GM21619 (cell line): ENCODE measurements around the gene FGF12.

ENCODE experiments used
- ATAC-seq: cut with Tn5 transposase; IDR thresholded peaks from one replicate; pipeline ENCODE4 v1.9.1; 2021; ENCODE audit not compliant: unreplicated experiment

Gene FGF12

DNA sequence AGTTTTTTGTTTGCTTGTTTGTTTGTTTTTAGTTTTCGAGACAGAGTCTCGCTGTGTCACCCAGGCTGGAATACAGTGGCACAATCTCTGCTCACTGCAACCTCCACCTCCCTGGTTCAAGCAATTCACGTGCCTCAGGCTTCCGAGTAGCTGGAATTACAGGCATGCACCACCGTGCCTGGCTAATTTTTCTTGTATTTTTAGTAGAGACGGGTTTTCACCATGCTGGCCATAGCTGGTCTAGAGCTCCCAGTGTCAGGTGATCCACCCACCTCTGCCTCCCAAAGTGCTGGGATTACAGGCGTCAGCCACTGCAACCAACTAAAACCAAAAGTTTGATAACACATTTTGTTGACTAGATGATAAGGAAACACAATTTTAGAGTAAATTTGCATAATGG is 372.7 kb downstream of the FGF12 start:
- ATAC-seq, result no peak

DNA sequence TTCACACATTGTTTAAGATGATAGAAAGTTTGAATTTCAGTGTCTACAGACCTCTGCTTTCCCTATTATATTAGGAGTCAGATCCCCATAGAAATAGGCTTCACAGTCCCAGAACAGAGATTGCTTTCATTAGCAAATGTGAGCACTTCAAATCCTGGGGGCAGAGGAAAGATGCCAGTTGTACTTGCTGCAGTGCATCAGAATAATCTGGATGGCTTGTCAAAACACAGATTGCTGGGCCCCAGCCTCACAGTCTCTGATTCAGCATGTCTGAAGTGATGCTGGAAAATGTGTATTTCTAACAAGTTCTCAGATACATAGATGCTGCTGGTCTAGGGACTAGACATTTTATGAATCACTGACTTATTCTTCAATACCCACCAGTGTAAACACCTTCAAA is 375.2 kb downstream of the FGF12 start:
- no peak for ATAC-seq

DNA sequence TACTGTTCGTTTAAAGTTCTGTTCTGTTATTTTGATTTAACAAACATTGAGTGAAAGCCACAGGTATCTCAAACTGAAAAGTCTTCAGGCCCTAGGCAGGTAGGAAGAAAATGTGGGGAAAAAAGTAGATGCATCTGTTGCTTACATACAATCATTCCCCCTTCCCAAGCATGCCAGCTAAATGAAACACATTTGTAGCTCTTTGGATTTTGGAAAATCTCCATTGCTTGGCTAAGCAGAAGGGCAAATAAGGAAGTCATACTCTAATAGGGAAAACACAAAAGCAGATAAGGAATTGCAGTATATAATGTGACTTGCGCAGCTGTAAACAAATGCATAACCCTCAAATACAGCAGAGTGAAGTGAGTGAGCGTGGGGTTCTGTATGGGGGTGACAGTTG is 375.9 kb downstream of the FGF12 start:
- ATAC-seq, result no peak

DNA sequence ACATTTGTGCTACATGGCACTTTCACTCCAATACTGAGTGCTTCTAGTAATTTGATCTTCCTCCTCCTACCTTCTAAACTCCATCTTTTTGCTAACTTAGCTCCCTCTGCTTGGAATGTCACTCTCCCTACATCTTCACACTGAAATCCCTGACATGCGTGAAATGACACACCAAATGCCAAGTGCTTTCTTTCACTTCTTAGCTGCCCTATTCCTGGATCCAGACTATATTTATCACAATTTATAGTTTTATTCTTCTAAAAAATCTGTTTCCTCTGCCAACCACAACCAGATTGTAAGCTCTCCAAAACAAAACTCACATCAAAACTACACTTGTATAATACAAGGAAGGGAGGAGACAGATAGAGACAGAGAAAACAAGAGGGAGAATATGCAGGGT is 387.3 kb downstream of the FGF12 start:
- no peak for ATAC-seq

DNA sequence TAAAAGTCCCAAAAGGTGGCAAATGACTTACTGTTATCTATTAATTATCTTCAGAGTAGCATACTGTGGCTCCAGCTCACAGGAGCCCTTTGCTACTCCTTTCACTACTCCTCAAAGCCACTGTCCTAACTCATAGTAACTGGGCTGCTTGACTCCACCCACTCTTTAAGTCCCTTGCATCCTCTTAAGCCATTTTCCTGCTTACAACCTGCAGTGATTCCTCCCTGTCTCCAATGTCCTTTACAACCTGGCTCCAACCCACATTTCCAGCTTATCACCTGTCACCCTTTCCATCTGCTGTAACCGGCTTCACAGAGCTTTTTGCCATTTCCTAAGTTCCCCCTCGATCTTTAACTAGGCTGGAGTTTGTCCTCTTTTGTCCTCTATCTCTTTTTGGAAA is 388.1 kb downstream of the FGF12 start:
- ATAC-seq, result no peak

DNA sequence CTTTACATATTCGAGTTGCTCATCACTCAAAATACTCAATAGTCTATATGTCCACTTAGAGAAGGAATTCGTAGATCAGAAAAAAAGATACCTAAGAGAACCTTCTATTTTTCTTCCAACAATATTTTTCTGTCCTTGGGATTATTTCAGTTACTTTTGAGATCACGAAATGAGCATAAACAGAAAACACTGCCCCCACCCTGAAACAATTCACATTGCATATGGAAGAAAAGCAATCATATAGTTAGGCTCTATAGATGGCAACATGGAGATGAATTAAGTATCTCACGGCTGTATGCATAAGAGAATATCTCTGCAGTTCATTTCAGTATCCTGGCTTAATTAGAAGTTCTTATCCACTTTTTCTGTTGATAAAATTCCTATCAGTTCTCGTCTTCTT is 391.1 kb downstream of the FGF12 start:
- ATAC-seq, result no peak

DNA sequence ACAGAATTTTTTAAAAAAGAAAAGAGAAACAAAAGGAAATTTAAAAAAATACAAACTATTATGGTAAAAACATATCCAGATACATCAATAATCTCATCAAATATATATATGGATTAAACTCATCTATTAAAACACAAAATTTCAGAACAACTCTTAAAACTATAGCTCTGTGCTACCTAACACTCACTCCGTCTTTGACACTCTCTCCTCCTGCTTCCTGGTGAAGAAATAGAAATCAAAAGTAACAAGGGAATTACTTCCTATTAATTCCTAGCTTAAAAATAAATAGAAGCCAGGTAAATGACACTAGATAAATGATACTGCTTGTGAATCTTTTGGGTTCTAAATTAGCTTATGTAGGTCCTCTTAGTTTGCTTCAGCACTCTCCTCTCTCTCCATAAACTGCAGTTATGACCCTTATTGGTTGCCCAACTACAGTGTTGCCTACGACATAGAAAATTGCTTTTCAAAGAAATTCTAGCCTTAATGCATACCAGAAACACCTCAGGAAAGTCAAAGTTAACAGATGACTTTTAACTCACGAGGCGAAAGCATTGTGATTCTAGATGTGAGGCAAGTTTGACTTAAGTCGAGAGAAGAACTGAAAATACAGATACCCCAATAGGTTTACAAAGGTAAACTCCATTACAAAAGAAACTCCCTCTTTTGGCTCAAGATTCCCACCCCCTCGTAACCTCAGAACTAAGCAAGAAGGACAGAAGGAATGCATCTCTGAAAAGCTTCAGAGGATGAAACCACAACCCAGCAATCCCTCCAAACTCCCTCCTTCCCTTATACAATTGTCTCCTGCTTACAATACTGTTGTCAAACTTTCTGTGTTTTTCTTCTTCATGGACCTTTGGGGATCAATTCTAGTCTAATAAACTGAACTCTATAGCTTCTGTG is 394.7 kb downstream of the FGF12 start:
- ATAC-seq, result no peak

DNA sequence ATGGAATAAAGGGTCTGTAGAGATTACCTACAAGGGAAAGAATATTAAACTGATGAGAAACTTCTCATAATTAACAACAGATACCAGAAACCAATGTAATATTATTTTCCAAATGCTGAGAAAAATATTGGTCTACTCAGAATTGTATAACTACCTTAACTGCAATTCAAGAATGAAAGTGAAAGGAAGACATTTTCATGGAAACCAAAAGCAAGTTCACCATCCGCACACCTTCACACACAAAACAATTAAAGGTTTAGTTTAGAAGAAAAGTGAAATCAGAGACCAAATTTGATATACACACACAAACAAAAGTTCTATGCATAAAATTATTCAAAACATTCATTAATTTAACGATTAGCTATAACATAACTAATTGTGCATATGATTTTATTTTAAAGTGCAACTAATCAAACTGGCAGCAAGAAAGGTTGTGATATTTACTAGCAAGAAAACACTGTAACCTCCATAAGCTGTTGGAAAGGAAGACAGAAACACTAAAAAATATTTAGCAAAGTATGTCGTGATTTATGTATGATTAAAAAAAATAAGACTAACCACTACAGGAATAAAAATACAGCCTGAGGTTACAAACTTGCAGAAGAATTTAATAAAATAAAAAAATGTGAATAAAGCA is 395.5 kb downstream of the FGF12 start:
- ATAC-seq, result no peak

DNA sequence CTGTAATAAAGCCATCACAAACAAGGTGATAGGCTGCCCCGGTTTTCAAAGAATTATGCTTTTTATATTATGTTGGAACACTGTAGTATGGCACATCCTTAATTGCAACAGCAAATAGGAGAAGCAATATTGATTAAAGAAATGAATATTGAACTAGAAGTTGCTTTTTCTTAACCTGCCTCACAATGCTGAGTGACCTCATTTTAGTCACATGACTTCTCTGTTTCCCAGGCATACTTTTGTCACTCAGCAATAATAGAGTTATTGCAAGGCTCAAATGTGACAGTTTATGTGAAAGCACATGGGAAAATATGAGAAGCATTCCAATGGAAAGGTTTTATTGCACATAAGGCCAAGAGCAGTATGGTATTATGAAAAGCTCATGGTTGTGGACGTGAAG is 400.7 kb downstream of the FGF12 start:
- ATAC-seq, result no peak

DNA sequence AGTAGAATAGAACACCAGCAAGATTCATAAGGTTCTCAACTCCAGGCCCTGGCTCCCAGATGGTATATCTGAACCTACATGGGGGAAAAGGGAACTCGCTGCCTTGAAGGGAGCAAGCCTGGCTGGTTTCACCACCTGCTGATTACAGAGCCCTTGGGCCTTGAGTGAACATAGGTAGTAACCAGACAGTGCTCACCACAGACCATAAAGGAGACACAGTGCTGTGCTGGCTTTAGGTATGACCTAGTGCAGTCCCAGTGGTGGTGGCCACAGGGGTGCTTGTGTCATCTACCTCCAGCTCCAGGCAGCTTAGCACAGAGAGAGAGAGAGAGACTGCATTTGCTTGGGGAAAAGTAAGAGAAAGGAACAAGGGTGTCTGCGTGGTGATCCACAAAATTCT is 409.8 kb downstream of the FGF12 start:
- no peak for ATAC-seq

DNA sequence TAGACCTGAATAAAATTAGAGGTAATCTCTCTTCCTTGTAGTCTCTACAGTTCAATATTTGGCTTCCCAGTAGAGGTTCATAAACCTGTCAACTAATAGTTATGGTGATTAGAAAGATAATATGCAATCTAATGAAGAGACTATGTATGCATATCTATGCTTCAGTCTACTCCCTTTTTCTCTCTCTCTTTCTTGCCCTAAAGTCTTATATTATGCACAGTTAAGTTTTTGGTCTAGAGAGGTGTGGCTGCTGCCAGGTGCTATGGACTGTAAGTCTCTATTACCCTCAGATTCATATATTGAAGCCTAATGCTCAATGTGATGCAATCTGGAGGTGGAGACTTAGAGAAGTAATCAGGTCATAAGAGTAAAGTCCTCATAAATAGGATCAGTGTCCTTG is 413.7 kb downstream of the FGF12 start:
- no peak for ATAC-seq

DNA sequence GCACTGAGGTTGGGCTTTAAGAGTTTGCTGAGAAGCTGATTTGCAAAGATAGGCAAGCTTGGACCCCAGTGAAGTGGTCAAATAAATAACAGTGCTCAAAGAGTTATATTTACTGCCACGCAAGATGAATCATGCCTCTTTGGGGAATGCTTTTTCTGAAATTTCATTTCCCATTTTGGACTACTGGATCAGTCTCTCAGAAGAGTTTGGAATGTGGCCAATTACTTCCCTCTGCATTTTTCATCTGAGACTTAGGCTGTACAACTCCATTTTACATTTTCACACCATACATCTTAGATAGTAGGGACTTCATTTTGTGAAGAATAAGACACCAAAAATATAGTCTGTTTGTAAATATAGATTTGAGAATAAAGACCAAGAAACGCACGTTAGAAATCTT is 419.7 kb downstream of the FGF12 start:
- no peak for ATAC-seq

DNA sequence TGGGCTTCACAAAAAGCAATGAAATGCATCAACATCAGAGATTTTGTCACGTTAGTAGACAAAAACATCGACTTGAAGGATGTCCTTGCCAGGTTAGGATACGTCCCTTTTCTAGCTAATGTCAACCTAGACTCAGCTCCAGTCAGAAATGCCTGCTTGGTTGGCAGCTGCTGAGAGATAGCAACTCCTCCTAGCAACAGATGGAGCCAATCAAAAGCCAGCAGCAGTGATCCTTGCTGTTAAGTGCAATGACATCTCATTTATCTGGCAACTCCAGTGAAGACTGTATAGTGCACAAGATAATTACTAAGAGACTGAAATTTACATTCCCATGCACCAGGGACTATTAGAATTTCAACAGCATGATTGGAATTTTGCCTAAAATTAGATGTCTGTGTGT is 424.1 kb downstream of the FGF12 start:
- no peak for ATAC-seq

DNA sequence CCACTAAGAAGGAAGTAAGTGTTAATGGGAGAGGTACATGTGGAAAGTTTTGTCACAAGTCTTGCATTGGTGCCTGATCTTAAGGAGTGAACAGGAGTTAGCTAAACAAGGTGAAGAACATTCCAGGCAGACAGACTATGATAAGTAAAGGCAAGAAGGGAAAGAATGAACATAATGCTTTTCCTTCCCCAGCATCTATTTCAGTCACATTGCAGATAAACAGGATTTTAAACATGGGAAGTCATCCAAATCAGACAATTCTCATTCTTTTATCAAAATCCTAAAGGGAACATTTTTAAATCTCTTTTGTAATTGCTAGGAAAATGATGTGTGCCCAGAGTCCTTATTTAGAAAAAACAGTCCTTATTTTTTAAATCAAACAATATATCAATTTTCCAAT is 424.6 kb downstream of the FGF12 start:
- no peak for ATAC-seq

DNA sequence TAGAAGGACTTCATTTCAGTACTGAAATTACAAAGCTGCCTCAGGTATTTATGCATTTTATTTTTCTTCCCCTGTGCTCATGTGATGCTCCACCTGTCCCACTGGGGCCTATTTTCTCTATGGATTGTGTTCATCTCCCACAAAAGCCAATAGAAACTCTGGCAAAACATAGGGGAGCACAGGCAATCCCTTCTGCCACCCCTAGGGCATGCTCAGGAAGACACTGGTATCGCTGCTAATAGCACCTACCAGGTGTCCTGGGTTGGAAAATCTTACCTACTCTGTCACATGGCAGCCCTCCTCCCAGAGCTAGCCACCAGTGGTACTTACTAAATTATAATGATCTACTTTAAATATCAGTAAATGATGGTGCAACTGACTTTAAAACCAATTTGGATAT is 427.4 kb downstream of the FGF12 start:
- ATAC-seq, result no peak

DNA sequence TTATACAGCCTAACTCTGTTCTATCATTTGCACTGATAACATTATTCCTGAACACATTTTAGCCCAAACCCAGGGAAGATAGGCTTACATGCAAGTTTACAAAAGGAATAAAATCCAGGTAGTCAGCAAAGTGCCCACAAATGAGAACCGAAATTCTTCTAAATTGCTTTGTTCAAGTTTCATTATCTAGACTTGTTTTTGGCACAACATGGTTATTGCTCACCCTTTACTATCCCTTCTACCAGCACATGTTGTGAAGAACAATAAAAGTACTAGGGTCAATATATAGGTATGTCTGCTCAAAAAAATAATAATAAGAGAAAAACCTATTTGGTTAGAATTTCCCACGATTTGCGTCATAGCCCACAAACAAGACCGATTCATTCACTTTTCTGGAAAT is 430.5 kb downstream of the FGF12 start:
- ATAC-seq, result no peak

DNA sequence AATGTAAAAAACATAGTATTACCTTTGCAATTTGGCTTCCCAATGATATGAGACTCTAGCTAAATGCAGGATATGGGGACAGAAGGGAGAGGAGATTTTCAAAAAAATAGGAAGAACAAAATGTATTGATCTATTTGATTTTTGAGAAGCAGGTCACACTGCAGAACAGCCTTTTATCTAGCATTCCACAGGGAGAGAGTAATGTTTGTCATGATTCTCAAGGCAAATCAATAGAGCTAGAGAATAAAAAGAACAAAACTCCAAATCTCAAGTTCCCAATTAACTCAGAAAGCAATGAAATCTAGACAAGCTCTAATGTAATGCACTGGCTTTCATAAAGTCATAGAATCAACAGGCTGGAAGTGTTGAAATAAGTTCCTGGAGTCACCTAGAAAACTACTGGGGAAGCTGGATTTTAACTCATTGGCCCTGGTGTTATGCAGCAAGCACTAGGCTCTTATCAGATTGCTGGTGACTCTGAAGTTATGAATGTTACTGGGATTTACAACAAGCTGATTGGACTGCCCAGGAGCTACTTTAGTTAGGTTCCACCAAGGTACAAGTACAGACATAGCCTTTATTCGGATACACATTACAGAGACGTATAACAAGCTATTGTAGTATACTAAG is 442.8 kb downstream of the FGF12 start:
- no peak for ATAC-seq

DNA sequence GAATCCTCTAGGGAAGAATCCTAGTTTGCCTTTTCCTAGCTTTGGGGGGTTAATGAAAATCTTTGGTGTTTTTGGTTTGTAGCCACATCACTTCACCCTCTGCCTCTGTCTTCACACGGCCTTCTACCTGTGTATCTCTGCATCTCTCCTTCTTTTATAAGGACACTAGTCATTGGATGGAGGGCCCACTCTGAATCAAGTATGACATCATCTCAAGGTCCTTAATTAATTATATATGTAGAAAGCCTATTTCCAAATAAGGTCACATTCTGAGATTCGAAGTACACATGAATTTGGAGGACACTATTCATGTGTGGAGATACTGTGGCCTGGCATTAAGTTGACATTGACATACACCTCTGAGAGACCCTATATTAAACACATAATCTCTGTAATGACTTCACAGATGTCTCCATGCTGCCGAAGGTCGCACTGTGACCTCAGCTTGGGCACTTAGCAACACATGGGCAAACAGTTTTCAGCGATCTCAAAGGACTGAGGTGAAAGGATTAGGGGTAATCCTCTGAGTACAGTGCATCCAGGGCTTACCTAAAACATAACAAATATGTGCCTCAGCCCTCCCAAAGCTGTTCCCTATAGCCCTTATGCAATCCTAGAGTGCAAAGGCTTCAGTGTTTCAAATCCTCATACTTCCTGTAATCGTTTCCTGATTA is 446.0 kb downstream of the FGF12 start:
- ATAC-seq, result no peak

DNA sequence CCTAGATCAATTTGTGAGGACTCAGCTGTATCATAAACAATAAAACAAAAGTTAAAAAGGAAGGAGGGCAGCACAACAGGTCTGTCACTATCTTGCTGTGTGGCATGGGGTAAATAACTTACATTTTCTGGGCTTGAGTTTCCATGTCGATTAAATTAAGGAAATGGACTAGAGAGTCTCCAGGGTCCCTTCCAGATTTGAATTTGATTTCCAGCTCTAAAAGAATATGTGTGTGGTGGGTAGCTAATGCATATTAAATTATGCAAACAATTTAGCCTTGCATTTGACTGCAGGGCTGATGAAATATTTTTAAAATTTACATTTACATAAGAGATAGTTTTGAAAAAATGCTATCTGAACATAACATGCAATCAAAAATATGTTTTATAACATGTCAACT is 447.7 kb downstream of the FGF12 start:
- no peak for ATAC-seq

DNA sequence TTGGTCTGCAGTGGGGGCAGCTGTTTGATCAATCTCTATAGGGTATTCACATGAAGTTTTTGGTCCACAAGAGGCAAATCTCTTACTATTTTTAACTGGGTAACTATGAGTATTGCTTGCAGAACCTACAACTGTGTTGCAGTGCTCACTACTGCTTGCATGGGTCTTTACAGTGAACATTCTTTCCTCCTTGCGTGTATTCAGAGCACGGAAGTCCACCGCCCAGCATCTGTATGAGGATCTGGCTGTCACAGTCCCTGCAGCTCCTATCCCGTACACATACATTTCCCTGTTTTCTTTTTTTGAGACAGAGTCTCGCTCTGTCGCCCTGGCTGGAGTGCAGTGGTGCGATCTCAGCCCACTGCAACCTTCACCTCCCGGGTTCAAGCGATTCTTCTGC is 449.9 kb downstream of the FGF12 start:
- ATAC-seq, result no peak

DNA sequence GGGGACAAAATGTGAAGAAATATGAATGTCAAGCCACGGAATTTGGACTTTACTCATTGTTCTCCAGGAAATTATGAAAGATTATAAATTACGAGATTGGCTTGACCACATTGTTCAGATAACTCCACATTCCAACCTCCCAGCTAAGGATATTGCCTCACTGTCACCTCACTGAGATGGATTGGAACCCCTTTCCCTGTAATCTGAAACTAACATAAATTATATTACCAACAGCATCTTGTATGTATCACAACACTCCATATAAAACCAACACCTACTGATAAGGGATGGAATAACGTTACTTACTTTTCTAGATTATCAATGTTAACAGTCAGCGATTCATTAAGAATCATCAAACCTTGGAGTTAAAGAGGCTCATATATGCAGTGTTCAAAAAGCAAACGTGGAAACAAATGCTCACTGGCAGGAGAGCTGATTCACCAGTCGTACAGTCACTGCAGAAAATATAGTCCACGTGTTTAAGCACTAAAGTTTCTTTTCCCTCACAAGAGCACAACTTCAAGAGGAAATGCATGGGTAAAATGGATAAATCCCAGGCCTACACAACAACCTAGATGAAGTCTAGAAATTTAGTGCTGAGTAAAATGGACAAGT is 451.5 kb downstream of the FGF12 start:
- ATAC-seq, result no peak
